Hepatocyte (in vitro differentiated cells): ENCODE results near the gene GPNMB.
"Not testable (repeated sequence)": the region's sequence is repeated elsewhere in the genome, so short reads cannot be mapped to it uniquely, and the experiment has no call there.

Source experiments
- CTCF ChIP-seq: fragments of 200-600 bp; sonication (generic); IDR thresholded peaks from 2 replicates; pipeline ENCODE4 v1.5.1; 2016; ENCODE audit warnings: antibody characterized with exemption, mild to moderate bottlenecking; ENCODE audit not compliant: poor library complexity
- EZH2 ChIP-seq: fragments of 200-600 bp; sonication (generic); IDR thresholded peaks from 2 replicates; pipeline ENCODE4 v1.6.1; 2016; ENCODE audit warnings: antibody characterized with exemption, mild to moderate bottlenecking, borderline replicate concordance
- EZH2phosphoT487 ChIP-seq: fragments of 200-600 bp; sonication (generic); IDR thresholded peaks from one replicate; pipeline ENCODE4 v1.6.1; 2018; ENCODE audit warnings: antibody characterized with exemption, mild to moderate bottlenecking, low read depth, moderate library complexity; ENCODE audit not compliant: unreplicated experiment, severe bottlenecking

GRCh38 chr7:23197745-23198144 lies 48.8 kb upstream of the GPNMB start:
- TF ChIP-seq CTCF, EZH2phosphoT487, EZH2: not testable (repeated sequence)
